Fibroblast of the aortic adventitia (primary cell): ENCODE data around the gene GRPEL1. TPM values are rescaled to one million over a fixed set of nuclear protein-coding genes. Genes with fewer than 3 reads are reported as not detected.
A peak's percentile ranks its signal among the peaks of the same experiment; 100 is the strongest.
"Not testable (repeated sequence)": the region's sequence is repeated elsewhere in the genome, so short reads cannot be mapped to it uniquely, and the experiment has no call there.

ENCODE experiments used
- DNase-seq: peaks from one replicate; pipeline ENCODE4 v3.0.0-alpha.2; 2010; ENCODE audit warnings: low read depth
- H3K4me3 ChIP-seq: 2 replicates; pipeline ENCODE4 v1.5.1; 2011; ENCODE audit warnings: low read depth, mild to moderate bottlenecking, control low read depth, low read length, moderate library complexity
- total RNA-seq: library from RNA; depleted of rRNA; stranded (reverse); fragments of >200 nt; gene quantifications from 2 replicates; pipeline ENCODE4 v1.2.3, GENCODE V29; 2012; ENCODE audit warnings: low replicate concordance
- TF ChIP-seq, protein P1 (sequence below): IDR thresholded peaks from 2 replicates; pipeline ENCODE4 v1.5.1; 2011; ENCODE audit warnings: mild to moderate bottlenecking, low read length, control low read depth, inconsistent platforms; ENCODE audit not compliant: insufficient read depth

GRPEL1 gene
- total RNA-seq, 1 donor: 16.1 TPM

DNA sequence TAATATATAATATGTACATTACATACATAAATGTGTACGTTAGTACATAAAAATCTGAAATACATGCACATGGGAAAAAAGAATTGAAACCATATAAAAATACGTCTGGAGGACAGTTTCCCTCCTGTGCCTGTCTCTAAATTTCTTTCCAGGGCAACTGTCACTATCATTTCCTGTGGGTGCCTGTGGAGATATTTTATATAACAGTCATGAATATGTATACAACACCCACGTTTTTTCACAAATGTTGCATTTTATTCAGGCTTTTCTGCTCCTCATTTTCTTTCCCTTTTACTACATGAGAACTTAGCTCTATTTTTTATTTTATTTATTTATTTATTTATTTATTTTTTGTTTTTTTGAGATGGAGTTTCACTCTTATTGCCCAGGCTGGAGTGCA is 24.2 kb upstream of the GRPEL1 start:
- DNase-seq: no peak
- no peak overlapping the region for H3K4me3 ChIP-seq

DNA sequence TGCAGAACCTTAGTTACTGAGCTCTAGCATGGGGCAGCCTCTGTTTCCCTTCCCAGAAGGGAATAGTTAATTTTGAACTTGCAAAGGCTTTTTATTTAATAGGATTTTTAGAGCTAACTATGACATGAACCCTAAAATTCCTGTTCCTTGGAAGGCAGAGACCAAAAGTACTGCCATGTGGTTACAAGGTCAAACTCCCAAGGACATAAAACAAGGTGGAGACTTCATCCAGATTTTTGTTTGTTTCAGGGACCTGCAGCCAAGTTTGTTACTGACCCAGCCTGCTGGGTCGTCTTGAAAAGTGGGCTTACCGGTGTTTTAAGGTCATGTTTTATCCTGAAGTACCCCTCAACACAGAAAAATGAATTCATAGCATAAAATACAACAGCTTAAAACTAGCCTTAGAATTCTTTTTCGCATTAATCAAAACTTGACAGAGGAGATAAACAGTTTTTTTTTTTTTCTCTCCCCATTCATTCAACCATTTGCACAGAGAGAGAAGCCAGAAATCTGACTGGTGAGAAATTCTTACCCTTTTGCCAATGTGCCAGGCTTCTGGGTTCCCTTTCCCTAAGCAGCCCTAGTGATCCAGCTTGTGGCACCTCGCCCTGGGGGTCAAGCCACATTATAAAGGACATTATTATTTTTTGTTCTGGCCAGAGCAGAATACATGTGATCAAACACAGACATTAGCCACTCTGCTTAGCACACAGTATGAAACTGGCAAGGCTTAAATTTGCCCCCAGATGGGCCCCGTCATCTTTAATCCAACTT is 21.5 kb upstream of the GRPEL1 start:
- peak; percentile 25 for DNase-seq
- TF ChIP-seq, protein P1, sequence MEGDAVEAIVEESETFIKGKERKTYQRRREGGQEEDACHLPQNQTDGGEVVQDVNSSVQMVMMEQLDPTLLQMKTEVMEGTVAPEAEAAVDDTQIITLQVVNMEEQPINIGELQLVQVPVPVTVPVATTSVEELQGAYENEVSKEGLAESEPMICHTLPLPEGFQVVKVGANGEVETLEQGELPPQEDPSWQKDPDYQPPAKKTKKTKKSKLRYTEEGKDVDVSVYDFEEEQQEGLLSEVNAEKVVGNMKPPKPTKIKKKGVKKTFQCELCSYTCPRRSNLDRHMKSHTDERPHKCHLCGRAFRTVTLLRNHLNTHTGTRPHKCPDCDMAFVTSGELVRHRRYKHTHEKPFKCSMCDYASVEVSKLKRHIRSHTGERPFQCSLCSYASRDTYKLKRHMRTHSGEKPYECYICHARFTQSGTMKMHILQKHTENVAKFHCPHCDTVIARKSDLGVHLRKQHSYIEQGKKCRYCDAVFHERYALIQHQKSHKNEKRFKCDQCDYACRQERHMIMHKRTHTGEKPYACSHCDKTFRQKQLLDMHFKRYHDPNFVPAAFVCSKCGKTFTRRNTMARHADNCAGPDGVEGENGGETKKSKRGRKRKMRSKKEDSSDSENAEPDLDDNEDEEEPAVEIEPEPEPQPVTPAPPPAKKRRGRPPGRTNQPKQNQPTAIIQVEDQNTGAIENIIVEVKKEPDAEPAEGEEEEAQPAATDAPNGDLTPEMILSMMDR: no peak
- H3K4me3 ChIP-seq: no peak overlapping the region

More for the DNA sequence above, 24.2 kb upstream of the GRPEL1 start:
- TF ChIP-seq, protein P1: no peak

GRCh38 chr4:7087036-7087435 is 19.2 kb upstream of the GRPEL1 start:
- no peak overlapping the region for H3K4me3 ChIP-seq
- TF ChIP-seq, protein P1: no peak
- DNase-seq: no peak

GRCh38 chr4:7086384-7086783 is 18.5 kb upstream of the GRPEL1 start:
- no peak overlapping the region for H3K4me3 ChIP-seq
- DNase-seq: no peak
- TF ChIP-seq, protein P1: no peak

- DNase-seq, H3K4me3 ChIP-seq: not testable (repeated sequence)
These were observed 16.7 kb upstream of the GRPEL1 start for GRCh38 chr4:7084564-7084961.

GRCh38 chr4:7083597-7084563 is 16.0 kb upstream of the GRPEL1 start:
- TF ChIP-seq, protein P1: no peak
- peak overlapping the region; percentile 9 for H3K4me3 ChIP-seq

GRCh38 chr4:7079909-7080308 is 12.0 kb upstream of the GRPEL1 start:
- not testable (repeated sequence) for DNase-seq, H3K4me3 ChIP-seq

More at GRCh38 chr4:7083597-7084563, 16.0 kb upstream of the GRPEL1 start:
- no peak for DNase-seq

DNA sequence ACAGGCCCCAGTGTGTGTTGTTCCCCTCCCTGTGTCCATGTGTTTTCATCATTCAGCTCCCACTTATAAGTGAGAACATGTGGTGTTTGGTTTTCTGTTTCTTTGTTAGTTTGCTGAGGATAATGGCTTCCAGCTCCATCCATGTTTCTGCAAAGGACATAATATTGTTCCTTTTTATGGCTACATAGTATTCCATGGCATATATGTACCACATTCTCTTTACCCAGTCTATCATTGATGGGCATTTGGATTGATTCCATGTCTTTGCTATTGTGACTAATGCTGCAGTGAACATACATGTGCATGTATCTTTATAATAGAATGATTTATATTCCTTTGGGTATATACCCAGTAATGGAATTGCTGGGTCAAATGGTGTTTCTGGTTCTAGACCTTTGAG is 11.6 kb upstream of the GRPEL1 start:
- not testable (repeated sequence) for H3K4me3 ChIP-seq, DNase-seq
